K562 (cell line): ENCODE results near the gene CPPED1. TPM values are rescaled to one million over a fixed set of nuclear protein-coding genes. Genes with fewer than 3 reads are reported as not detected.

Experiments used
- ATAC-seq: fragments of 200-7000 bp; cut with Tn5 transposase; 3 replicates; pipeline ENCODE4 v1.9.1; 2020; ENCODE audit warnings: moderate library complexity
- BruUV-seq: library from RNA; stranded (reverse); fragments of 400-500 nt; replicated peaks from 2 replicates; lab custom pipeline; 2021; lab: Mats Ljungman, UMichigan
- CTCF ChIA-PET: fragments of 300-600 bp; formaldehyde crosslinking; extraction: SDS; loops from one replicate; lab custom pipeline; 2021; ENCODE audit warnings: low intra/inter-chr PET ratio; lab: Yijun Ruan, JAX
- POLR2A ChIA-PET: fragments of 300-600, 350-650 bp; sonication (Branson Sonifier 250); formaldehyde crosslinking; extraction: SDS; loops from one replicate; lab custom pipeline; 2021; ENCODE audit warnings: antibody characterized with exemption, inconsistent platforms; lab: Yijun Ruan, JAX
- DNase-seq, 4 experiments: peaks; one replicate each; pipeline versions ENCODE4 v3.0.0 to v3.0.0-alpha.2; 2011 to 2018; ENCODE audit warnings: low spot score in 3 of 4, mixed read lengths in 3 of 4; ENCODE audit errors: extremely low read depth in 1 of 4
- FAIRE-seq: peaks from 2 replicates; lab custom pipeline; 2011; peaks lifted over from hg19 to GRCh38; lab: Jason Lieb, UNC
- H2AFZ ChIP-seq: 2 replicates; pipeline ENCODE4 v1.6.0; 2011; ENCODE audit warnings: low read depth, low read length, control low read depth, inconsistent platforms
- H3K27ac ChIP-seq: fragments of 200-600 bp; 3 replicates; pipeline ENCODE4 v1.8.0; 2011; ENCODE audit warnings: low read depth, mild to moderate bottlenecking, control low read depth, inconsistent platforms, low read length, moderate library complexity, mixed read lengths; ENCODE audit errors: extremely low read depth
- H3K27me3 ChIP-seq, 2 experiments: fragments of 300-600 bp in 1 of 2; 2 replicates in 1 of 2; 3 replicates in 1 of 2; pipeline versions ENCODE4 v1.6.0 to v1.8.0; 2011; ENCODE audit warnings: inconsistent platforms in 2 of 2, low read length in 2 of 2, mild to moderate bottlenecking in 1 of 2, mixed read lengths in 1 of 2, moderate library complexity in 1 of 2; ENCODE audit not compliant: control insufficient read depth in 2 of 2, insufficient read depth in 2 of 2
- H3K36me3 ChIP-seq: fragments of 300-600 bp; 3 replicates; pipeline ENCODE4 v1.8.0; 2011; ENCODE audit warnings: mild to moderate bottlenecking, low read length, inconsistent platforms; ENCODE audit not compliant: control insufficient read depth, insufficient read depth
- H3K4me1 ChIP-seq, 2 experiments: fragments of 200-600 bp in 1 of 2; replicated peaks in 1 of 2; 2 replicates in 1 of 2; 3 replicates in 1 of 2; pipeline versions ENCODE4 v1.5.1 to v1.8.0; 2011; ENCODE audit warnings: inconsistent platforms in 2 of 2, low read length in 2 of 2, mild to moderate bottlenecking in 1 of 2, mixed read lengths in 1 of 2, moderate library complexity in 1 of 2; ENCODE audit not compliant: control insufficient read depth in 2 of 2, insufficient read depth in 2 of 2
- H3K4me2 ChIP-seq: 2 replicates; pipeline ENCODE4 v1.6.1; 2011; ENCODE audit warnings: low read length, control low read depth, inconsistent platforms, mixed read lengths; ENCODE audit not compliant: insufficient read depth
- H3K4me3 ChIP-seq: fragments of 200-600 bp; sonication (generic), shearing (Covaris generic); 2 replicates; pipeline ENCODE4 v1.5.1; 2016; ENCODE audit warnings: control low read depth, inconsistent platforms
- H3K79me2 ChIP-seq: fragments of 200-600 bp; 3 replicates; pipeline ENCODE4 v1.8.0; 2011; ENCODE audit warnings: low read length, inconsistent platforms; ENCODE audit not compliant: control insufficient read depth, insufficient read depth
- H3K9ac ChIP-seq, 2 experiments: 2 replicates each; pipeline versions ENCODE4 v1.6.0 to v1.6.1; 2011; ENCODE audit warnings: low read depth in 2 of 2, low read length in 2 of 2, control low read depth in 1 of 2, inconsistent platforms in 1 of 2, mild to moderate bottlenecking in 1 of 2, mixed read lengths in 1 of 2; ENCODE audit not compliant: insufficient read depth in 1 of 2
- H3K9me1 ChIP-seq: one replicate; pipeline ENCODE4 v1.6.0; 2011; ENCODE audit warnings: inconsistent platforms, mild to moderate bottlenecking, low read length, moderate library complexity; ENCODE audit not compliant: control insufficient read depth, insufficient read depth
- H3K9me3 ChIP-seq: replicated peaks from 2 replicates; pipeline ENCODE4 v1.5.1; 2011; ENCODE audit warnings: low read depth, low read length, inconsistent platforms; ENCODE audit not compliant: control insufficient read depth, insufficient read depth
- H4K20me1 ChIP-seq: replicated peaks from 2 replicates; pipeline ENCODE4 v1.6.1; 2011; ENCODE audit warnings: low read length, inconsistent platforms, mixed read lengths; ENCODE audit not compliant: control insufficient read depth, insufficient read depth
- CBFA2T3 ChIP-seq: fragments of 450-650 bp; IDR thresholded peaks from 2 replicates; pipeline ENCODE4 v1.6.1; 2017
- FOXO4 ChIP-seq: fragments of 450-650 bp; formaldehyde crosslinking; IDR thresholded peaks from 2 replicates; pipeline ENCODE4 v1.4.0; 2020; ENCODE audit warnings: mild to moderate bottlenecking, moderate library complexity
- GTF2B ChIP-seq: IDR thresholded peaks from 2 replicates; pipeline ENCODE4 v1.6.1; 2011; ENCODE audit not compliant: insufficient read length; ENCODE audit errors: extremely low read depth
- HOXB6 ChIP-seq: fragments of 250-450 bp; sonication (Bioruptor Pico); IDR thresholded peaks from 2 replicates; pipeline ENCODE4 v1.5.1; 2022; ENCODE audit warnings: mild to moderate bottlenecking, borderline replicate concordance
- MEF2D ChIP-seq: conservative IDR thresholded peaks from 2 replicates; pipeline ENCODE4 v1.6.1; 2016; ENCODE audit warnings: low read depth, missing genetic modification characterization, missing compliant biosample characterization
- NRF1 ChIP-seq, 2 experiments: fragments of 450-650 bp; IDR thresholded peaks in 1 of 2; conservative IDR thresholded peaks in 1 of 2; 2 replicates each; pipeline ENCODE4 v1.6.1; 2014; ENCODE audit warnings: mild to moderate bottlenecking in 2 of 2
- TCF3 ChIP-seq: sonication (generic); formaldehyde crosslinking; IDR thresholded peaks from 2 replicates; pipeline ENCODE4 v1.4.0; 2020; ENCODE audit warnings: mild to moderate bottlenecking, missing genetic modification reagents
- ZBTB7A ChIP-seq: IDR thresholded peaks from 2 replicates; pipeline ENCODE4 v1.6.1; 2011; ENCODE audit warnings: low read depth, mild to moderate bottlenecking, low read length, moderate library complexity, borderline replicate concordance; ENCODE audit not compliant: control insufficient read depth
- WGBS: fragments of 100-300 bp; shearing (Covaris generic); methylation state at CpG from one replicate; pipeline ENCODE4 v1.1.6; 2016; ENCODE audit warnings: low coverage, mixed read lengths; ENCODE audit not compliant: insufficient coverage; ENCODE audit errors: missing lambda C conversion rate; 5-methylcytosine and 5-hydroxymethylcytosine counted together
- in situ Hi-C: fragments of 300-500 bp; cut with MboI; formaldehyde crosslinking; loops from 4 replicates; pipeline ENCODE4 v1.15.0; 2018; ENCODE audit warnings: inconsistent platforms, mixed read lengths
- intact Hi-C: fragments of 100-400 bp; cut with micrococcal nuclease; formaldehyde crosslinking; loops from 2 replicates; pipeline ENCODE4 v1.14.2; 2022
- polyA plus RNA-seq, 8 experiments: library from polyadenylated mRNA; depleted of rRNA in 4 of 8; stranded (reverse) in 5 of 8; unstranded in 3 of 8; fragments of >200 nt; fragmentation: Nextera tagmentation in 2 of 8; fragmentation: Illumina TruSeq in 1 of 8; extraction: Ambion mirVana in 2 of 8; extraction: Trizol in 1 of 8; gene quantifications; 2 replicates each; pipeline versions ENCODE4 v1.2.1 to v1.2.3, GENCODE V29; 2011 to 2014; ENCODE audit warnings: inconsistent platforms in 1 of 8, missing spikeins in 1 of 8
- total RNA-seq, 7 experiments: library from RNA; depleted of rRNA in 6 of 7; stranded (reverse); fragments of >200 nt in 6 of 7; fragmentation: Illumina TruSeq in 2 of 7; extraction: Trizol in 2 of 7; gene quantifications; 2 replicates each; pipeline versions ENCODE4 v1.2.1 to v1.2.3, GENCODE V29; 2011 to 2021; ENCODE audit warnings: low replicate concordance in 1 of 7

The CPPED1 gene
- total and polyA plus RNA-seq, 9 of the 15 experiments (the other 6 are each of a cell fraction or from before 2014, with no cell fraction given) = 7.5 to 25.7 (median 16.9) TPM

DNA sequence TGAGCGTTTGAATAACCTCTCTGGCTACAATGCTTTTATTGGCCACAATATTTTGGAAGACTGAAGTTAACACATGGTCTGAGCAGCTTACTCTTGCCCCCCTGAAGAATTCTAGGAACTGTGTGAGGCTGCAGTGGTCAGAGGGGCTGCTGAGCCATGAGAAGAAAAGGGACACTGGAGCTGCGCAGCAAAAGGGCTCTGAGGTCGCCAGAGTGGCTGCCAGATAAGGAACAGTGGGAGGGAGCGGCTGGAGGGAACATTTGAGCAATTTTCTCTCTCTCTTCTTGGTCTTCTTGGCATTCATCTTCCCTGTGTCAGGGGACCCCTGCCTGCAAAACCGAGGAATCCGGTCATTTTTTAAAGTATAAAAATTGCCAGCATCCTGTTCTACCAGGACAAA, 66.1 kb downstream of the CPPED1 start:
- TF ChIP-seq GTF2B (no peak), NRF1 (conservative IDR thresholded peaks at IDR 0.05 in 1 of 2, IDR thresholded peaks at IDR 0.05 in 1 of 2) (peak; percentile 63 to 67), ZBTB7A (peak; percentile 38; the same call in 1 of the 2 replicates), TCF3 (CRISPR knock-in tag) (0 out of 2 replicates have a peak, but pooled peaks have one; percentile 8), CBFA2T3 (0 out of 2 replicates have a peak, but pooled peaks have one; percentile 23)
- ATAC-seq = no peak
- Histone ChIP-seq H3K9me3 (peaks cover 4% of the 10 kb centered on the region), H3K79me2 (no peaks in the 10 kb centered on the region), H3K36me3 (peaks cover 2% of the 10 kb centered on the region; the same call in 1 of the 3 replicates), H3K4me1 (peaks cover 0 to 5% of the 10 kb centered on the region in 2 experiments; a peak in 1 of 5 replicates), H3K27me3 (no peaks in the 10 kb centered on the region), H3K27ac (no peak overlapping the region), H4K20me1 (no peaks in the 10 kb centered on the region), H3K4me3 (no peak overlapping the region), H3K4me2 (no peak overlapping the region), H3K9ac (no peak overlapping the region), H2AFZ (no peak overlapping the region), H3K9me1 (no peaks in the 10 kb centered on the region)
- DNase-seq = peak in 2 of 4 experiments; percentile 33 to 50
- CTCF ChIA-PET = no interaction called here
- FAIRE-seq = peak; percentile 89
- intact Hi-C loops (no loop called here), in situ Hi-C loops (no loop called here)
- no TSS peak for BruUV-seq
- 38% methylated on average over 6 of the region's 6 CpGs for WGBS
- POLR2A ChIA-PET = no interaction called here

DNA sequence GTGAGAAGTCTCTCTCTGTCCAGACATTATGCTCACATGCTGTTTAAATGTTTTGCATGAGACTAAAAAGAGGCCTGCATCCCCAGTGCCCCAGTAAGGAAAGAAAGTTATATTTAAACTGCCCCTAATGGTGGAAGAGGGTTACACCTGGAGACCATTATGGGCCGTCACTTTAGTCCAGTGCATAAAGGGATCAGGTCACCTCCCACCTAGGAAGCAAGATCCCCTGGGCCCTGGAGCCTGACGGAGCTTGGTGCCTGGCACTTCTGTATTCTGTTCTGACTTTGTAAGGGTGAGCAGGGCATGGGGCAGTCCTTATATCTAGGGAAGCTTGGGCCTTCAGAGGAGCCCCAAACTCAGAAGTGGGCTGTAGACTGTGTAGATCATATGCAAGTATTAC, 67.9 kb downstream of the CPPED1 start:
- BruUV-seq = no TSS peak
- FAIRE-seq (no peak), DNase-seq (no peak), ATAC-seq (no peak)
- Histone ChIP-seq H3K79me2 (no peaks in the 10 kb centered on the region), H3K27me3 (no peaks in the 10 kb centered on the region), H3K9ac (no peak overlapping the region), H3K4me1 (peaks cover 0 to 5% of the 10 kb centered on the region in 2 experiments; a peak in 1 of 5 replicates), H2AFZ (no peak overlapping the region), H3K9me1 (no peaks in the 10 kb centered on the region), H3K4me2 (no peak overlapping the region), H4K20me1 (no peaks in the 10 kb centered on the region), H3K4me3 (no peak overlapping the region), H3K9me3 (peaks cover 6% of the 10 kb centered on the region), H3K36me3 (0 out of 3 replicates have a peak, but pooled peaks cover 2% of the 10 kb centered on the region), H3K27ac (no peak overlapping the region)
- TF ChIP-seq FOXO4 (CRISPR knock-in tag) (no peak), HOXB6 (no peak), MEF2D (tag) (no peak)
- intact Hi-C loops (no loop called here), in situ Hi-C loops (no loop called here)
- ChIA-PET POLR2A (interaction anchor here (1.1 kb wide), 1 partner anchor 10 kb away, joined by 3 read pairs; no protein-coding TSS in a partner anchor), CTCF (no interaction called here)
- WGBS = 72% methylated on average over 2 of the region's 2 CpGs
